ENCODE measurements around the gene NUP85.

DNA sequence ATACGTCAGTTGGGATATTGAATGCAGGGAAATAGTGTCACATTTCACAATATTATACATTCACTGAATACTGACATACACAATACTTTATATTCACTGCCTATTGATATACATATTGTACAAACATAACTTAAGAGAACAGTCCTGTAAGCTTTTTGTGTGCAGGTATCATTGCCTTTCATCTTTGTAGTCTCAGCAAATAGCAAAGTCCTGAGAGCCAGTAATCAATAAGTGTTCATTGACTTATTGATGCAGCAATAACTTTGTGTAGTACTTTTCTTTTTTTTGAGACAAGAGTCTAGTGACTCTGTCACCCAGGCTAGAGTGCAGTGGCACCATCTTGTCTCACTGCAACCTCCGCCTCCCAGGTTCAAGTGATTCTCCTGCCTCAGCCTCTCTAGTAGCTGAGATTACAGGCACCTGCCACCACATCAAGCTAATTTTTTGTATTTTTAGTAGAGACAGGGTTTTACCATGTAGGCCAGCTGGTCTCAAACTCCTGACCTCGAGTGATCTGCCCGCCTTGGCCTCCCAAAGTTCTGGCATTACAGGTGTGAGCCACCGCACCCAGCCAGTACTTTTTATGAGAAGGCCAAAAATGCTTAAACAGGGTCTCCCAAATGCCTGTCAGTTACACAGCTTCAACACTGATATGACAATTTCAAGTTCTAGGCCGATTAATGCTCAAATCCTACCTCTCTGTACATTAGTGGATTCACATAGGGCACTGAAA lies 5.4 kb upstream of the NUP85 start:
- TF ChIP-seq, protein P1, sequence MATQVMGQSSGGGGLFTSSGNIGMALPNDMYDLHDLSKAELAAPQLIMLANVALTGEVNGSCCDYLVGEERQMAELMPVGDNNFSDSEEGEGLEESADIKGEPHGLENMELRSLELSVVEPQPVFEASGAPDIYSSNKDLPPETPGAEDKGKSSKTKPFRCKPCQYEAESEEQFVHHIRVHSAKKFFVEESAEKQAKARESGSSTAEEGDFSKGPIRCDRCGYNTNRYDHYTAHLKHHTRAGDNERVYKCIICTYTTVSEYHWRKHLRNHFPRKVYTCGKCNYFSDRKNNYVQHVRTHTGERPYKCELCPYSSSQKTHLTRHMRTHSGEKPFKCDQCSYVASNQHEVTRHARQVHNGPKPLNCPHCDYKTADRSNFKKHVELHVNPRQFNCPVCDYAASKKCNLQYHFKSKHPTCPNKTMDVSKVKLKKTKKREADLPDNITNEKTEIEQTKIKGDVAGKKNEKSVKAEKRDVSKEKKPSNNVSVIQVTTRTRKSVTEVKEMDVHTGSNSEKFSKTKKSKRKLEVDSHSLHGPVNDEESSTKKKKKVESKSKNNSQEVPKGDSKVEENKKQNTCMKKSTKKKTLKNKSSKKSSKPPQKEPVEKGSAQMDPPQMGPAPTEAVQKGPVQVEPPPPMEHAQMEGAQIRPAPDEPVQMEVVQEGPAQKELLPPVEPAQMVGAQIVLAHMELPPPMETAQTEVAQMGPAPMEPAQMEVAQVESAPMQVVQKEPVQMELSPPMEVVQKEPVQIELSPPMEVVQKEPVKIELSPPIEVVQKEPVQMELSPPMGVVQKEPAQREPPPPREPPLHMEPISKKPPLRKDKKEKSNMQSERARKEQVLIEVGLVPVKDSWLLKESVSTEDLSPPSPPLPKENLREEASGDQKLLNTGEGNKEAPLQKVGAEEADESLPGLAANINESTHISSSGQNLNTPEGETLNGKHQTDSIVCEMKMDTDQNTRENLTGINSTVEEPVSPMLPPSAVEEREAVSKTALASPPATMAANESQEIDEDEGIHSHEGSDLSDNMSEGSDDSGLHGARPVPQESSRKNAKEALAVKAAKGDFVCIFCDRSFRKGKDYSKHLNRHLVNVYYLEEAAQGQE (IDR thresholded peaks at IDR 0.05; ENCODE audit: low read depth): no peak
- TF ChIP-seq, protein P2, sequence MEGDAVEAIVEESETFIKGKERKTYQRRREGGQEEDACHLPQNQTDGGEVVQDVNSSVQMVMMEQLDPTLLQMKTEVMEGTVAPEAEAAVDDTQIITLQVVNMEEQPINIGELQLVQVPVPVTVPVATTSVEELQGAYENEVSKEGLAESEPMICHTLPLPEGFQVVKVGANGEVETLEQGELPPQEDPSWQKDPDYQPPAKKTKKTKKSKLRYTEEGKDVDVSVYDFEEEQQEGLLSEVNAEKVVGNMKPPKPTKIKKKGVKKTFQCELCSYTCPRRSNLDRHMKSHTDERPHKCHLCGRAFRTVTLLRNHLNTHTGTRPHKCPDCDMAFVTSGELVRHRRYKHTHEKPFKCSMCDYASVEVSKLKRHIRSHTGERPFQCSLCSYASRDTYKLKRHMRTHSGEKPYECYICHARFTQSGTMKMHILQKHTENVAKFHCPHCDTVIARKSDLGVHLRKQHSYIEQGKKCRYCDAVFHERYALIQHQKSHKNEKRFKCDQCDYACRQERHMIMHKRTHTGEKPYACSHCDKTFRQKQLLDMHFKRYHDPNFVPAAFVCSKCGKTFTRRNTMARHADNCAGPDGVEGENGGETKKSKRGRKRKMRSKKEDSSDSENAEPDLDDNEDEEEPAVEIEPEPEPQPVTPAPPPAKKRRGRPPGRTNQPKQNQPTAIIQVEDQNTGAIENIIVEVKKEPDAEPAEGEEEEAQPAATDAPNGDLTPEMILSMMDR (IDR thresholded peaks at IDR 0.05 in 2 of 3, conservative IDR thresholded peaks at IDR 0.05 in 1 of 3; ENCODE audit: borderline replicate concordance in 1 of 3, insufficient read depth in 1 of 3, low read depth in 2 of 3, low read length in 2 of 3): no peak
- no peak for TF ChIP-seq POLR2A (IDR thresholded peaks at IDR 0.05; ENCODE audit: borderline replicate concordance, extremely low read depth, insufficient read depth, insufficient read length)
